Fibroblast of peridontal ligament (primary cell): Measurements from ENCODE around the gene GSAP.

Source experiments
- DNase-seq: peaks from one replicate; pipeline ENCODE4 v3.0.0-alpha.2; 2010; ENCODE audit errors: extremely low read depth

Gene GSAP

GRCh38 chr7:77409005-77409738 is 7.0 kb downstream of the GSAP start:
- DNase-seq, result peak; percentile 78

DNA sequence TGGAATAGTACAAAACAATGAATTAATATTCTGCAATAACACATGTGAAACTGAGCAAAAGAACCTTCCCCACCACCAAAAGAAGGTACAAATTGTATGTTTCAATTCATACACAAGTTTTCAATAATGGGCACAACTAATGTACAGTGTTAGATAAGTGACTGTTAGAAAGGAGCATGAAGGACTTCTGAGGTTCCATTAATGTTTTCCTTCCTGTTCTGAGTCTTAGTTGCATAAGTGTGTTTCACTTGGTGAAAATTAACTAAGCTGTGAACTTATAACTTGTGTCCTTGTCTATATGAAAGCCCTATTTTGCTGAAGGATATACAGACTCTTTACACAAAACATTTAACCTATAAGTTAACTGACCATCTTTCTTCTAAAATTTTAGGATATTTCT is 8.2 kb downstream of the GSAP start:
- no peak for DNase-seq

DNA sequence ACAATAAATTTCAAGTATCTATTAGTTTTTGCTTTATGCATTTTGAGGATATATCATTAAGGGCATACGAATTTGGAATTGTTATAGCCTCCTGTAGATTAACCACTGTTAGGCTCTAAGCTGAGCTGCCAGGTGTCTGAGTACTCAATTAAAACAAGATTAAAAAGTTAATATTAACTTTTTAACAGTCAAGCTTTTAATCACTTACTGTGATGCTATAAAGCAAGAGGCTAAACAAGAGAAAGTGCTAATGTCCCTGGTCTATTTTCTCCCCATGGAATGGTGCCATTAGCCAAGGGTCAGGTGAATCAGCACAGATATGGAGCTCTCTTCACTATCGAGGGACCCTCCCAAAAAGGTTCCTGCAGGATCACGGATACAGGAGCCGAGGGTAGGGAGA is 9.7 kb downstream of the GSAP start:
- DNase-seq, result no peak

GRCh38 chr7:77404641-77405040 is 11.5 kb downstream of the GSAP start:
- DNase-seq, result no peak

- no peak for DNase-seq
Measured at GRCh38 chr7:77403957-77404356, 12.2 kb downstream of the GSAP start.

- no peak for DNase-seq
Measured at GRCh38 chr7:77402818-77403217, 13.3 kb downstream of the GSAP start.

- DNase-seq, result no peak
Measured at GRCh38 chr7:77401002-77401401, 15.1 kb downstream of the GSAP start.

GRCh38 chr7:77399816-77400215 is 16.3 kb downstream of the GSAP start:
- no peak for DNase-seq

- DNase-seq, result no peak
Measured at GRCh38 chr7:77396894-77397547, 19.1 kb downstream of the GSAP start.

- DNase-seq, result no peak
Measured at GRCh38 chr7:77395626-77396025, 20.5 kb downstream of the GSAP start.

GRCh38 chr7:77393954-77394353 is 22.2 kb downstream of the GSAP start:
- no peak for DNase-seq

- DNase-seq, result no peak
Measured at GRCh38 chr7:77393261-77393660, 22.9 kb downstream of the GSAP start.

GRCh38 chr7:77391230-77391629 is 24.9 kb downstream of the GSAP start:
- DNase-seq, result no peak

DNA sequence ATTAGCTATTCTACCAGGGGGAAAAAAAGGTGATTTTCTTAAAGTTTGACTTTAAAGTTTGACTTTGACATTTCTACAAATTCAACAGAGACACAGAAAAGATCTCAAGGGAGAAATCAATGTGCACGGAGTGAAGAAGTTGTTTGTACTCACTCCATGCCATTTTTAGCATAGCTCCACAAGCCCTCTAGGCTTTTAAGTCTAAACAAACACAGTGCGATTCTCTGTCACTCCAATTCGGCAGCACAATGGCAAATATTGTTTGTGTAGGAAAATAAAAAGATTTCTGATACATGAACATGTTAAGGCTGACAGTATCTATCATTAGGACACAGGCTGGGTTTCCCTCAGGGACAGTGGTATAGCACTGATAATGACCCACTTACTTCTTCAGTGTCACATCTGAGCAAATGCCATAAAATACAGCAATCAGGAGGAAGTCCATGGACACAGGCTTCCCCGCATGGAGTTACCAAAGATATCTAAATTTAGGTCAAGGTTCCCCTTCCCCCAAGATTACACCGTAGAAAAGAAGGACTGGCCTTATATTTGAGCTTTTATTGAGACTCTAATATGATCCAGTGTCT is 28.0 kb downstream of the GSAP start:
- DNase-seq, result no peak

DNA sequence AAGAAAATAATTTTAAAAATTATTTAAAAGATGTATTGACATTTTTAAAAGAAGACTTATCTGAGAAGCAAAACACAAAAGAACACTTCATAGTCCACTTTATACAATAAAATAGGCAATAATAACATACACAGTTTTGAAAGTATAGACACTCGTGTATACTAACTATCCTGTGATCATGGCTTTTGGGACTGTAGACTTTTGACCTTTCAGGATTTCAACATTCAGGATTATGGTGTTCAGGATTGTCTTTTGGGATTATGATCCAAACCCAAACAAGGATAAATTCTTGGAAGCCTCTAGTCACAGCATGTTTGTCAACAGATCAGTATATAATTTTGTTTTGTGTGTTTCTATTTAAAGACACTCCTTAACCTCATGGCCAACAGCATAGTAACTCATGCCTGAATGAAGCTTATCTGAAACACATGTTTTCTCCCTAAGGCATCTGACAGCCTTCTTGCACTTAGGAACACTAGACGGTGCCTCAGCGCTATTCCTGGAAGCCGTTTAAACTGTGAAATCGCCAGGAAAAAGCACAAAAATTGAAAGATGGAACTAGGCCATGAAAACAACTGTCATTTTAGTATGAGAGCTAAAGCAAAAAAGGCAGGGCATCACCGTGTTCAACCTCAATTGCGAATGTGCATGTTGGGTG is 29.9 kb downstream of the GSAP start:
- DNase-seq, result peak; percentile 73

DNA sequence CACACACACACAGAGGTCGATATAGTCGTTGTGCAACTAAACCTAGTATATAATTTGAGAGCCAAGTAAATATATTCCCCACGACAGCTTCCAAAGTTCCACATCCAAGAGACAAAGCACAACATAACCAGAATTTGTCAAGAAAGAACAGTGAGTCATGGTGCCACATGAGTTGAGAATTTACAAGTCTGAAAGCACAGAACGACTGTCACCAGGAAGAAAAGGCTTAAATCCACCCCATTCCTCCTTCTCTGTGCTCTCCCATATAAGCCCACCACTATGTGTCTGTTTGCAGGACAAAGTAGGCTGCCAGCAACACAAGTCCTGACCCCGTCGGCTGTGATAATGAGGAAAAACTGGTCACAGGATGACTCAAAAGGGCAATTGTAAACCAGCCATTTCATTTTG is 32.8 kb downstream of the GSAP start:
- DNase-seq, result peak; percentile 43

- no peak for DNase-seq
Measured at GRCh38 chr7:77382532-77382931, 33.6 kb downstream of the GSAP start.

- DNase-seq, result no peak
Measured at GRCh38 chr7:77378584-77378983, 37.6 kb downstream of the GSAP start.

DNA sequence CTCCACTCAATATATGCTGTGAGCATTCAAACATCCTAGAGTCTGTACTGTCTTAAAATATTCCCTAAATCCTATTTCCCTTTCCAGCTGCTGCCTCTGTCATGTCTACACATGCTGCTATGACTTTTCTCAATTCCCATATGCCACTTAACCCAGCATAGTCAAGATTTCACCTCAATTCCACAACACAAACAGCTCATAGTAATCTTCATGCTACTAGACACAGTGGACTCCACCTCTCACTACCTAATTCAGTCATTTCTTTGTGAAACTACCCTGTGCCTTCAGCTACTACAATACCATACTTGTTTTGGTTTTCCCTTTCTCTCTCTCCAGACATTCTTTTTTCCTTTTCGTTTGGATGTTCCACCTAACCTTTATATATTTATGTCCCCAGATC is 45.5 kb downstream of the GSAP start:
- no peak for DNase-seq

GRCh38 chr7:77368974-77369373 is 47.2 kb downstream of the GSAP start:
- DNase-seq, result peak; percentile 15

DNA sequence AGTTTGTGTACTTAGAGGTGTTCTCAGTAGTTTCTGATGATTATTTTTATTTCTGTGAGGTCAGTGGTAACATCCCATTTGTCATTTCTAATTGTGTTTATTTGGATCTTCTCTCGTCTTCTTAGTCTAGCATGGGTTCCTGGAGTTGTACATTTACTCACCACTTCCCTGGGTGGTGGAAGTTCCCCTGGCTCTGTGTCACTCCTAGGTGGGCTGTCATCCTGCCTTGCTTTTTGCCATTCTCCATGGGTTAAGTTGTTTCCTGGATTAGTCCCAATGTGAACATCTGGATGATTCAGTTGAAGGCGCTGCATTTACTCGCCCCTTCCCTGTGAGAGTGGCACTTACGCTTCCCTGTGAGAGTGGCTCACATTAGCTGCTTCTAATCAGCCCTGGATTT is 48.2 kb downstream of the GSAP start:
- DNase-seq, result no peak

DNA sequence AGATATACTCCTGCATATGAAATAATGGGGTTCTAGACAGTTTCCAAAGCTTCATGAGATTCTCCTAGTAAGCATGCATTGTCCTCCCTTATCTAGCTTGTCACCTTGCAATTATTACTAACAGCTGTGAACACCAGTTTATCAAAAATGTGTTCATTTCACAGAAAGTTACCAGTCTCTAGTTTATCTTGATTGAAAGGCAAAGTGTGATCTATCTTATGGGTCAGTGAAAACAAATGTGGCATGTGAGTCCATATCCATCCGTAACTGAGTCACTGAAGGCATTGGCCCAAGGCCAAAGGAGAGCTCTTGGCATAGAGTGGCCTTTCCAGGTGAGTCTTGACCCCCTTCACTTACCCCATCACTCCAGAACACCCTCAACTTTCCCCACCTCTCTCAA is 53.2 kb downstream of the GSAP start:
- no peak for DNase-seq

GRCh38 chr7:77360969-77361368 is 55.2 kb downstream of the GSAP start:
- no peak for DNase-seq
